Glutamatergic neuron (in vitro differentiated cells): ENCODE data around the gene CCNT1. TPM values are rescaled to one million over a fixed set of nuclear protein-coding genes. Genes with fewer than 3 reads are reported as not detected.

Experiments used
- DNase-seq: peaks from one replicate; pipeline ENCODE4 v3.0.0; 2022
- H3K27ac Mint-ChIP-seq: one replicate; pipeline ENCODE4 v1.8.0; 2020; ENCODE audit warnings: mild to moderate bottlenecking, mixed read lengths, inconsistent platforms; ENCODE audit not compliant: unreplicated experiment
- H3K27me3 Mint-ChIP-seq: one replicate; pipeline ENCODE4 v1.8.0; 2020; ENCODE audit warnings: mild to moderate bottlenecking, moderate library complexity, mixed read lengths, inconsistent platforms; ENCODE audit not compliant: unreplicated experiment
- H3K36me3 Mint-ChIP-seq: one replicate; pipeline ENCODE4 v1.8.0; 2020; ENCODE audit warnings: mild to moderate bottlenecking, mixed read lengths, inconsistent platforms; ENCODE audit not compliant: unreplicated experiment
- H3K4me1 Mint-ChIP-seq: one replicate; pipeline ENCODE4 v1.8.0; 2020; ENCODE audit warnings: mild to moderate bottlenecking, low read depth, mixed read lengths, inconsistent platforms; ENCODE audit not compliant: unreplicated experiment
- H3K4me3 Mint-ChIP-seq: one replicate; pipeline ENCODE4 v1.8.0; 2020; ENCODE audit warnings: mild to moderate bottlenecking, mixed read lengths, inconsistent platforms; ENCODE audit not compliant: unreplicated experiment
- H3K9me3 Mint-ChIP-seq: one replicate; pipeline ENCODE4 v1.8.0; 2020; ENCODE audit warnings: mild to moderate bottlenecking, moderate library complexity, mixed read lengths, inconsistent platforms; ENCODE audit not compliant: unreplicated experiment
- total RNA-seq: library from RNA; stranded (reverse); fragmentation: NEBNext Ultra II Directional; extraction: Animal tissue kit (Norgen Biotek cat#: 25700); gene quantifications from one replicate; pipeline ENCODE4 v1.2.1, GENCODE V29; 2021; ENCODE audit not compliant: unreplicated experiment
- TF ChIP-seq, protein P1 (sequence below): fragments of 200-600 bp; sonication (generic); IDR thresholded peaks from one replicate; pipeline ENCODE4 v1.5.0; 2021; ENCODE audit not compliant: partially characterized antibody, unreplicated experiment

The CCNT1 gene
- total RNA-seq, 1 donor from 2014 or later: 42.5 TPM

DNA sequence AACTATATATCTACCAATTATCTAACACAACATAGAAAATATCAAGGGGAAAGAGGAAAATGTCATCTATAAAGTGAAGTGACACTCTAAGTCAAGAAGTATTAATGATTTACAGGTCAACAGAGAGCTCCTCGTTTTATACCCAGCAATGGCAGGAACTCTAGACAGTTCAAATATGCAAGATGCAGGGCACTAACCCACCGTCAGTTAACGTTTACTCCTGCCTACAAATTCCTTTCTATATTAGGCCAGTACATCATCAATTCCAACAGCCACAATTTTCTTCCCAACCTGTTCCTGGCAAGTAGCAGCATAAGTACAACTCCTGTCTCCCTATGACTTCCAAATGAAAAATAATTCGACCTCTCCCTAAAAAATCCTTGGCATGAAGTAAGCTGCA lies 25.5 kb downstream of the CCNT1 start:
- Mint-ChIP-seq H3K27me3 (no peaks in the 10 kb centered on the region), H3K27ac (no peak overlapping the region), H3K4me3 (no peak overlapping the region), H3K9me3 (peaks cover 2% of the 10 kb centered on the region), H3K36me3 (no peaks in the 10 kb centered on the region), H3K4me1 (no peaks in the 10 kb centered on the region)
- no peak for DNase-seq
- TF ChIP-seq, protein P1, sequence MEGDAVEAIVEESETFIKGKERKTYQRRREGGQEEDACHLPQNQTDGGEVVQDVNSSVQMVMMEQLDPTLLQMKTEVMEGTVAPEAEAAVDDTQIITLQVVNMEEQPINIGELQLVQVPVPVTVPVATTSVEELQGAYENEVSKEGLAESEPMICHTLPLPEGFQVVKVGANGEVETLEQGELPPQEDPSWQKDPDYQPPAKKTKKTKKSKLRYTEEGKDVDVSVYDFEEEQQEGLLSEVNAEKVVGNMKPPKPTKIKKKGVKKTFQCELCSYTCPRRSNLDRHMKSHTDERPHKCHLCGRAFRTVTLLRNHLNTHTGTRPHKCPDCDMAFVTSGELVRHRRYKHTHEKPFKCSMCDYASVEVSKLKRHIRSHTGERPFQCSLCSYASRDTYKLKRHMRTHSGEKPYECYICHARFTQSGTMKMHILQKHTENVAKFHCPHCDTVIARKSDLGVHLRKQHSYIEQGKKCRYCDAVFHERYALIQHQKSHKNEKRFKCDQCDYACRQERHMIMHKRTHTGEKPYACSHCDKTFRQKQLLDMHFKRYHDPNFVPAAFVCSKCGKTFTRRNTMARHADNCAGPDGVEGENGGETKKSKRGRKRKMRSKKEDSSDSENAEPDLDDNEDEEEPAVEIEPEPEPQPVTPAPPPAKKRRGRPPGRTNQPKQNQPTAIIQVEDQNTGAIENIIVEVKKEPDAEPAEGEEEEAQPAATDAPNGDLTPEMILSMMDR: no peak

DNA sequence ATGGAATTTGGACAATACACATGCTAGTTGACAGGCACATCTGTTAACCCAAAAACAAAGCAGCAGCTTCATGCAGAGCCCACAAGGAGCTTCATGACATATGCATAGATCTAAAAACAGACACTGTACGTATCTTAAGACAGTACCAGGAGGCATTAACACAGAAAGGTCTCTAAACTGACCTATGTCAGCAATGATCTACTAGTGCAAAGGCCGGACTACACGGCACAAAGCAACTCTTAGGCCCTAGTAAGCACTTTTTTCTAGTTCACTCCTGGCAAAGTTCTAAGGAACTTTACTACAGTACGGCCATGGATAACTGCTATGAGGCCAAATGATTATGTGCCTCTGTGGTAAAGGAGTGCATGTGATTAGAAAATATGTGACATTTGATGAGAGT lies 26.1 kb downstream of the CCNT1 start:
- H3K9me3 Mint-ChIP-seq: peaks cover 2% of the 10 kb centered on the region
- DNase-seq: no peak
- no peaks in the 10 kb centered on the region for H3K36me3 Mint-ChIP-seq
- no peak overlapping the region for H3K27ac Mint-ChIP-seq
- TF ChIP-seq, protein P1: no peak
- no peak overlapping the region for H3K4me3 Mint-ChIP-seq
- no peaks in the 10 kb centered on the region for H3K4me1 Mint-ChIP-seq
- H3K27me3 Mint-ChIP-seq: no peaks in the 10 kb centered on the region

DNA sequence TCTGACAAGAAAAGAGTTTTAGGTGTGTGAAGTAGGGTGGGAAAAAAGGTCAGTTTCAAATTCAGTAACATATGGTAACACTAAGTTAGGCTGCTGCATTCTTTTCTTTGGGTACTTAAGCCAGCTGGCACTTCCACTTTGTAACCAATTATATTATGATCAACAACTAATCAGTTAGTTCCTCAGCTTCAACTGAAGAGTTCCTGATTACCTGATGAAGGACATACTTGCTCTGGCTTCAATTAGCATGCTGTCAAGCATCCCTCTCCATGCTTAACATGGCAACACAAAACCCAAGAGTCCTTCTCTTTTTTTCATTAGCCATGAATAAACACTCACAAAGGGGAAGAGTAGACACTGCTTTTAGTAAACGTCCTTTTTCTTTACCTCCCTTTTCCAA lies 27.7 kb downstream of the CCNT1 start:
- TF ChIP-seq, protein P1: no peak
- H3K27me3 Mint-ChIP-seq: no peaks in the 10 kb centered on the region
- H3K4me1 Mint-ChIP-seq: no peaks in the 10 kb centered on the region
- no peak overlapping the region for H3K27ac Mint-ChIP-seq
- no peak overlapping the region for H3K4me3 Mint-ChIP-seq
- peaks cover 2% of the 10 kb centered on the region for H3K9me3 Mint-ChIP-seq
- H3K36me3 Mint-ChIP-seq: no peaks in the 10 kb centered on the region
- no peak for DNase-seq

DNA sequence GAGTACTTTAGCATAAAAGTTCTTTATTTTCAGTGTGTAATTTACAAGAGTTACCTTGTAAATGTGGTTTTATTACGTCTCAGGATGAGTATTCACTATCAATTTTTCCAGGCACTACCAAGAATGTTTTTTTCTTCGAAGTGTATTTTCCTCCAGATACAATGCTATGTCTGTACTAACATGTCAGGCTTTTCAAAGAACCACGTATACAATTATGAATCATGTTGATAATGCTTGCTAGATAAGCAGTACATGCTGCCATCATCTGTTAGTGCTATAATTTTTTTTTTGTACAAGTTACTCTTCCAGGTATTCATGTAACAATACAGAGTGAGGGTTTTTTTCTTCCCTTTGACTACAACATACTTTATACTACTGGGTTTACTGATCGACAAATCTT lies 28.9 kb downstream of the CCNT1 start:
- Mint-ChIP-seq H3K36me3 (no peaks in the 10 kb centered on the region), H3K27me3 (no peaks in the 10 kb centered on the region), H3K4me1 (no peaks in the 10 kb centered on the region), H3K9me3 (peaks cover 2% of the 10 kb centered on the region), H3K4me3 (no peak overlapping the region), H3K27ac (no peak overlapping the region)
- TF ChIP-seq, protein P1: no peak
- DNase-seq: no peak

DNA sequence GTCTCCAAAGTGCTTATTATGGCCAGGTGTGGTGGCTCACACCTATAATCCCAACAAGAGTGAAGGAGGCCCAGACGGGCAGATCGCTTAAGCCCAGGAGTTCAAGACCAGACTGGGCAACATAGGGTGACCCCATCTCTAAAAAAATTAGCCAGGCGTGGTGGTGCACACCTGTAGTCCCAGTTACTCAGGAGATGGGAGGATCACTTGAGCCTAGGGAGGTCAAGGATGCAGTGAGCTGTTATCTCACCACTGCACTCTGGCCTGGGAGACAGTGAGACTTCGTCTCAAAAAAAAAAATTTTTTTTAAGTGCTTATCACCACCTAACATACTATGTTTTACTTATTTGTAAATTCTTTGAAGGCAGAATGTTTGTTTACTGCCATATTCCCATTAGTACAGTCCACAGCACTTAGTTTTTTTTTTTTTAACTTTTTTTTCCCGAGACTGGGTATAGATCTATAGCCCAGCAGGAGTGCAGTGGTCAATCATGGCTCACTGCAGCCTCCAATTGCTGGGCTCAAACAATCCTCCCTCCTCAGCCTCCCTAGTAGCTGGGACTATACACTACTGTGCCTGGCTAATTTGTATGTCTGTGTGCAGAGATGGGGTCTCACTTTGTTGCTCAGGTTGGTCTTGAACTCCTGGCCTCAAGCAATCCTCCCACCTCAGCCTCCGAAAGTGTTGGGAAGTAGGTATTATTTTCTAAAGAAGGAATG lies 29.7 kb downstream of the CCNT1 start:
- H3K36me3 Mint-ChIP-seq: no peaks in the 10 kb centered on the region
- H3K4me1 Mint-ChIP-seq: no peaks in the 10 kb centered on the region
- H3K27ac Mint-ChIP-seq: no peak overlapping the region
- H3K9me3 Mint-ChIP-seq: peaks cover 4% of the 10 kb centered on the region
- DNase-seq: no peak
- TF ChIP-seq, protein P1: no peak
- H3K4me3 Mint-ChIP-seq: no peak overlapping the region
- H3K27me3 Mint-ChIP-seq: no peaks in the 10 kb centered on the region
